KMS-11 (cell line): ENCODE measurements around the gene PPP4R3A.

Experiments
- H2AFZ ChIP-seq: fragments of 200-600 bp; sonication (generic); 2 replicates; pipeline ENCODE4 v1.6.1; 2016; ENCODE audit warnings: antibody characterized with exemption, mixed run types, low read depth
- H3K27ac ChIP-seq: fragments of 200-600 bp; sonication (generic); 2 replicates; pipeline ENCODE4 v1.6.1; 2016; ENCODE audit warnings: mild to moderate bottlenecking, mixed run types
- H3K27me3 ChIP-seq: fragments of 200-600 bp; sonication (generic); 2 replicates; pipeline ENCODE4 v1.6.1; 2017; ENCODE audit warnings: mild to moderate bottlenecking, low read depth, mixed run types, moderate library complexity; ENCODE audit not compliant: insufficient read depth
- H3K36me3 ChIP-seq: fragments of 200-600 bp; sonication (generic); 2 replicates; pipeline ENCODE4 v1.6.1; 2017; ENCODE audit warnings: mild to moderate bottlenecking, mixed run types; ENCODE audit not compliant: insufficient read depth
- H3K4me1 ChIP-seq: fragments of 200-600 bp; sonication (generic); 2 replicates; pipeline ENCODE4 v1.6.1; 2016; ENCODE audit warnings: mild to moderate bottlenecking, low read depth, mixed run types; ENCODE audit not compliant: poor library complexity, severe bottlenecking
- H3K4me2 ChIP-seq: fragments of 200-600 bp; sonication (generic); 2 replicates; pipeline ENCODE4 v1.7.0; 2016; ENCODE audit warnings: mild to moderate bottlenecking, mixed run types
- H3K4me3 ChIP-seq: fragments of 200-600 bp; sonication (generic); IDR thresholded peaks from 2 replicates; pipeline ENCODE4 v1.6.1; 2017; ENCODE audit warnings: low read depth, low read length, mixed read lengths; ENCODE audit not compliant: insufficient read depth
- H3K79me2 ChIP-seq: fragments of 200-600 bp; sonication (generic); 2 replicates; pipeline ENCODE4 v1.6.1; 2016; ENCODE audit warnings: low read depth, mixed run types; ENCODE audit not compliant: insufficient read depth
- H3K9ac ChIP-seq: fragments of 200-600 bp; sonication (generic); 2 replicates; pipeline ENCODE4 v1.6.1; 2016; ENCODE audit warnings: mild to moderate bottlenecking, mixed run types
- H4K20me1 ChIP-seq: fragments of 200-600 bp; sonication (generic); 2 replicates; pipeline ENCODE4 v1.6.1; 2016; ENCODE audit warnings: mild to moderate bottlenecking, mixed run types; ENCODE audit not compliant: insufficient read depth
- TF ChIP-seq, protein P1 (sequence below): fragments of 200-600 bp; sonication (generic); conservative IDR thresholded peaks from 2 replicates; pipeline ENCODE4 v1.6.1; 2017; ENCODE audit warnings: low read depth, mild to moderate bottlenecking, antibody characterized with exemption, low read length, moderate library complexity, mixed read lengths

The PPP4R3A gene

DNA sequence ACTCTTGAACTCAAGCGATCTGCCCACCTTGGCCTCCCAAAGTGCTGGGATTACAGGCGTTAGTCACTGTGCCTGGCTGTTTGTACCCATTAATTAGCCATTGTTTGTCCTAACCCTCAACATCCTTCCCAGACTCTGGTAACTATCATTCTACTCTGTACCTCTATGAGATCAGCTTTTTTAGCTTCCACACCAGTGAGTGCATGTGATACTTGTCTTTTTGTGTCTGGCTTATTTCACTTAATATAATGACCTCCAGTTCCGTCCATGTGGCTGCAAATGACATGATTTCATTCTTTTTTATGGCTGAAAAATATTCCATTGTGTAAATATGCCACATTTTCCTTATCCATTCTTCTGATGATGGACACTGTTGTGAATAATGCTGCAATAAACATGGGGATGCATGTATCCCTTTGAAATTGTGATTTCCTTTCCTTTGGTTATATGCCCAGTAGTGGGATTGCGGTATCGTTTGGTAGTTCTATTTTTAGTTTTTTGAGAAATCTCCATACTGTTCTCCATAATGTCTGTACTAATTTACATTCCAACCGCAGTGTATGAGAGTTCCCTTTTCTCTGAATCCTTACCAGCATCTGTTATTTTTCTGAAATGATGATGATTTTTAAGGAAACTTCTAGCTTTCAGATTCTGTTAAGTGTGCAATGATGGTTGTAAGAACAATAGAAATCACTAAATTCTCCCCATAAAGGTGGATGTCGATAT, 6.7 kb upstream of the PPP4R3A start:
- H3K9ac ChIP-seq, result no peak overlapping the region
- no peaks in the 10 kb centered on the region for H3K79me2 ChIP-seq
- H3K4me3 ChIP-seq, result no peak overlapping the region
- H3K4me2 ChIP-seq, result no peak overlapping the region
- H2AFZ ChIP-seq, result no peak overlapping the region
- no peak overlapping the region for H3K27ac ChIP-seq
- H3K27me3 ChIP-seq, result no peaks in the 10 kb centered on the region
- no peaks in the 10 kb centered on the region for H3K4me1 ChIP-seq
- TF ChIP-seq, protein P1, sequence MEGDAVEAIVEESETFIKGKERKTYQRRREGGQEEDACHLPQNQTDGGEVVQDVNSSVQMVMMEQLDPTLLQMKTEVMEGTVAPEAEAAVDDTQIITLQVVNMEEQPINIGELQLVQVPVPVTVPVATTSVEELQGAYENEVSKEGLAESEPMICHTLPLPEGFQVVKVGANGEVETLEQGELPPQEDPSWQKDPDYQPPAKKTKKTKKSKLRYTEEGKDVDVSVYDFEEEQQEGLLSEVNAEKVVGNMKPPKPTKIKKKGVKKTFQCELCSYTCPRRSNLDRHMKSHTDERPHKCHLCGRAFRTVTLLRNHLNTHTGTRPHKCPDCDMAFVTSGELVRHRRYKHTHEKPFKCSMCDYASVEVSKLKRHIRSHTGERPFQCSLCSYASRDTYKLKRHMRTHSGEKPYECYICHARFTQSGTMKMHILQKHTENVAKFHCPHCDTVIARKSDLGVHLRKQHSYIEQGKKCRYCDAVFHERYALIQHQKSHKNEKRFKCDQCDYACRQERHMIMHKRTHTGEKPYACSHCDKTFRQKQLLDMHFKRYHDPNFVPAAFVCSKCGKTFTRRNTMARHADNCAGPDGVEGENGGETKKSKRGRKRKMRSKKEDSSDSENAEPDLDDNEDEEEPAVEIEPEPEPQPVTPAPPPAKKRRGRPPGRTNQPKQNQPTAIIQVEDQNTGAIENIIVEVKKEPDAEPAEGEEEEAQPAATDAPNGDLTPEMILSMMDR, result no peak
- no peaks in the 10 kb centered on the region for H4K20me1 ChIP-seq
- H3K36me3 ChIP-seq, result no peaks in the 10 kb centered on the region

DNA sequence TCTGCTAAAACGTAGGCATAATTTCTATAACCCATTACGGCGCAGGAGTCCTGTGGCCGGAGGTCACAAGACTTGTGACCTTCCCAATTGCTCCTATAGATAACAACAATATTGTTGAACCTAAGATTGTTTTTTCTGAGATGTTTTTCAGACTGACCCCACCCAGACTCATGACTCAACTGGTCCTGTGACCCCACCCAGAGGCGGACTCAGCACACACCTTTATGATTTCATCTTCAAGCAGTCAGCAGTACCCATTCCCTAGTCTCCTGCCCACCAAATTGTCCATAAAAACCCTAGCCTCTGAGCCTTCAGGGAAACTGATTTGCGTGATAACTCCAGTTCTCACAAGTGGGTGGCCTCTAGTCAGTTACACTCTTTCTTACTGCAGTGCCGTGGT, 5.9 kb upstream of the PPP4R3A start:
- no peaks in the 10 kb centered on the region for H3K36me3 ChIP-seq
- H3K27me3 ChIP-seq, result no peaks in the 10 kb centered on the region

DNA sequence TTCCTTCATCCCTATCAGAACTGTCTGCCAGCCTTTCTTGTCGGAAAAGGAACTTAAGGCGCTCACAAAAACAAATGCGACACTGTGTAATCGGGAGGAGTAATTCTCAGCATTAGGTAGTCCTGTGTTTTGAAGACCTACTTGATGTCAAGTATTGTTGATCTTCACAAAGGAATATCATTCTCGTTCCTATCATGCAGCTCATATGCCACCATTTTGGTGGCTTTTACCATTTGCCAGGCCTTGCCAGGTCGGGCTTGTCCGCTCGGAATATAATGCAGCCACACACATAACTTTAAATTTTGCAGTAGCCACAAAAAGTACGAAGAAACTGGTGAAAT, 903 bp upstream of the PPP4R3A start:
- Histone ChIP-seq H3K4me1 (peaks cover 6% of the 10 kb centered on the region), H4K20me1 (no peaks in the 10 kb centered on the region), H3K36me3 (no peaks in the 10 kb centered on the region), H3K79me2 (peaks cover 37% of the 10 kb centered on the region), H3K9ac (peak overlapping the region; percentile 99), H3K27ac (peak overlapping the region; percentile 99), H3K4me3 (no peak overlapping the region), H3K4me2 (peak overlapping the region; percentile 75), H3K27me3 (no peaks in the 10 kb centered on the region), H2AFZ (peak overlapping the region; percentile 62)
- TF ChIP-seq, protein P1, result no peak

More for the DNA sequence above, 5.9 kb upstream of the PPP4R3A start:
- H3K4me2 ChIP-seq, result no peak overlapping the region
- H4K20me1 ChIP-seq, result no peaks in the 10 kb centered on the region
- H3K4me1 ChIP-seq, result no peaks in the 10 kb centered on the region
- no peak overlapping the region for H3K27ac ChIP-seq
- TF ChIP-seq, protein P1, result no peak
- H3K9ac ChIP-seq, result no peak overlapping the region
- no peaks in the 10 kb centered on the region for H3K79me2 ChIP-seq
- H2AFZ ChIP-seq, result no peak overlapping the region
- H3K4me3 ChIP-seq, result no peak overlapping the region

GRCh38 chr14:91509878-91510170, 286 bp downstream of the PPP4R3A start:
- Histone ChIP-seq H3K4me2 (no peak overlapping the region; the same call in 1 of the 2 replicates), H3K9ac (peak overlapping the region; percentile 99), H3K79me2 (peaks cover 49% of the 10 kb centered on the region), H3K27me3 (no peaks in the 10 kb centered on the region), H4K20me1 (no peaks in the 10 kb centered on the region), H3K36me3 (no peaks in the 10 kb centered on the region), H3K4me1 (peaks cover 11% of the 10 kb centered on the region), H2AFZ (peak overlapping the region; percentile 40), H3K4me3 (no peak overlapping the region), H3K27ac (peak overlapping the region; percentile 99)
- TF ChIP-seq, protein P1, result no peak
